GM19455 (cell line): ENCODE results near the gene PLEKHG7.
"Not testable (repeated sequence)": the region's sequence is repeated elsewhere in the genome, so short reads cannot be mapped to it uniquely, and the experiment has no call there.

ENCODE experiments used
- ATAC-seq: cut with Tn5 transposase; IDR thresholded peaks from one replicate; pipeline ENCODE4 v1.9.1; 2021; ENCODE audit not compliant: unreplicated experiment

The PLEKHG7 gene

DNA sequence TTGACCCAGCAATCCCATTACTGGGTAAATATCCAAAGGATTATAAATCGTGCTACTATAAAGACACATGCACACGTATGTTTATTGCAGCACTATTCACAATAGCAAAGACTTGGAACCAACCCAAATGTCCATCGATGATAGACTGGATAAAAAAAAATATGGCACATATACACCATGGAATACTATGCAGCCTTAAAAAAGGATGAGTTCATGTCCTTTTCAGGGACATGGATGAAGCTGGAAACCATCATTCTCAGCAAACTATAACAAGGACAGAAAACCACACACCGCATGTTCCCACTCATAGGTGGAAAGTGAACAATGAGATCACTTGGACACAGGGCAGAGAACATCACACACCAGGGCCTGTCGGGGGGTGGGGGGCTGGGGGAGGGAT, 91.6 kb downstream of the PLEKHG7 start:
- ATAC-seq: not testable (repeated sequence)

GRCh38 chr12:92794814-92795213, 92.0 kb downstream of the PLEKHG7 start:
- ATAC-seq: no peak

DNA sequence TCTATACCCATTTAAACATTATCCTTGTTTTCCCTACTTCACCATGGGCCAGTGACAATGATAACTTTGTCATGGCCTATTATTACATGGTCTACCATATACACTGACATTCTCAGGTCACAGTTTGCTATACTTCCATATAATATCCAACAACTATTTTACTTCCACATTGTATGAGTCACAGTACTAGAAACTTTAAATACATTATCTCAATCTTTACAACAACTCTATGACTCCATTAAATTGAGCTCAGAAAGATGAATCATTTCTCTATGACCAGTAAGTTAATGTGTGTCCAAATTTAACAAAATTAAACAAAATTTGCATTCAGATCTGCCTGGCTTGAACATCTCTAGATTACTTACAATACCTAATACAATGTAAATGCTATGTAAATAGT, 93.9 kb downstream of the PLEKHG7 start:
- no peak for ATAC-seq

- no peak for ATAC-seq
These were observed 100.1 kb downstream of the PLEKHG7 start for GRCh38 chr12:92802906-92803305.

DNA sequence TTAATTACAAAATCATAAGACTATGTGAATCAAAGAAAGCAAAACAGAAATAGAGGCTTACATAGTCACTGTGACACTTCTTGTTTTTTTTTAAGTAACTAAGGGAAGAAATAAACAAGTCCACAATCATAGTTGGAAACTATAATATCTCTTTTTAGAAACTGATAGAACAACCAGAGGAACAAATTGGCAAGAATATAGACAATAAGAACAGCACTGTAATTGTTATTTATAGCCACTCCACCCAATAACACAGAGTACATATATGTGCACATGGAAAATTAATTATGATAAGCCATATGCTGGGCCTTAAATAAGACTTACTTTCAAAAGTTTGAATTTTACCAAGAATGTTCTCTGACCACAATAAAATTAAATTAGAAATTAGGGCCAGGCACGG, 101.1 kb downstream of the PLEKHG7 start:
- ATAC-seq: no peak

GRCh38 chr12:92810370-92810769, 107.6 kb downstream of the PLEKHG7 start:
- no peak for ATAC-seq

DNA sequence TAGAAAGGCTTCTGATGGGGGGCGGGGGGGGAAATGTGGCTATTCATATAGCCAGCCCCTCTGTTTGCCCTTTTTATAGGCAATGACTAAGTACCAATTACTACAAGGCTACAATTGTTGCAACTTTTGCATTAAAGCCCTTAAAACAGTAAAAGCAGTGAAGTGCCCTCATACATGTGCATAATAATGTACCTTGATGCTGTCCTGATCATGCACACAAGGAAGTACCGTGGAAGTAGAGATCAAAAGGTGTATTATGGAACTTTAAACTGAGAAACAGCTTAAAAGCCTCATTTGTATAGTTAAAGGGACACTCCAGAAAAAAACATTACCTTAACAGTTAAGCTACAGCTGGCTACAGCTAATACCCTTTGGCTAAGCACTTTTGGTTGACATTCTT, 111.8 kb downstream of the PLEKHG7 start:
- no peak for ATAC-seq

DNA sequence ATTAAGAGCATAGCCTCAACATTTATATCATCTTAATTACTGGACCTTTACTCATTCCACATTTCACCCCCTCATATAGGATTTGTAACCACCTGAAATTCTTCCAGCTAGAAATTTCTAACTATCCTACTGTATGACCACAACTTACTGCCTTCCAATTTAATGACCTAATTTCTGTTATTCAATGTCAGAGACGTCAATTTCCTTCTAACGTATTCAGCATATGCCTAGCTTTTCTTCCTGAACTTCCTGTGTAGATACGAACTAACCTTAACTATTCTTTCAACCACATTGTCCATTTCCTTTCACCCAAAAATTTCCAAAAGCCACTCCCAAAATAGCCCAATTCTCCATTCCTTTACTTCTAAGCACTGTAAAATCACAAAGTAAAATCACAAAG, 118.4 kb downstream of the PLEKHG7 start:
- no peak for ATAC-seq
